Nephron progenitor cell (in vitro differentiated cells): Measurements from ENCODE around the gene GLIPR1L1.

Experiments used
- DNase-seq: peaks from one replicate; pipeline ENCODE4 v3.0.0; 2021
- H3K27ac Mint-ChIP-seq: 2 replicates; pipeline ENCODE4 v1.8.0; 2021; ENCODE audit warnings: mild to moderate bottlenecking, moderate library complexity, mixed read lengths
- H3K27me3 Mint-ChIP-seq: 2 replicates; pipeline ENCODE4 v1.8.0; 2021; ENCODE audit warnings: mild to moderate bottlenecking, low read depth, mixed read lengths; ENCODE audit not compliant: poor library complexity
- H3K36me3 Mint-ChIP-seq: 2 replicates; pipeline ENCODE4 v1.8.0; 2021; ENCODE audit warnings: low read depth, mixed read lengths
- H3K4me1 Mint-ChIP-seq: 2 replicates; pipeline ENCODE4 v1.8.0; 2021; ENCODE audit warnings: mixed read lengths
- H3K4me3 Mint-ChIP-seq: 2 replicates; pipeline ENCODE4 v1.8.0; 2021; ENCODE audit warnings: mild to moderate bottlenecking, moderate library complexity, mixed read lengths
- H3K9me3 Mint-ChIP-seq: 2 replicates; pipeline ENCODE4 v1.8.0; 2021; ENCODE audit warnings: mild to moderate bottlenecking, moderate library complexity, mixed read lengths
- TF ChIP-seq, protein P1 (sequence below): fragments of 200-600 bp; sonication (generic); IDR thresholded peaks from 2 replicates; pipeline ENCODE4 v1.5.0; 2021; ENCODE audit warnings: antibody characterized with exemption

The GLIPR1L1 gene

DNA sequence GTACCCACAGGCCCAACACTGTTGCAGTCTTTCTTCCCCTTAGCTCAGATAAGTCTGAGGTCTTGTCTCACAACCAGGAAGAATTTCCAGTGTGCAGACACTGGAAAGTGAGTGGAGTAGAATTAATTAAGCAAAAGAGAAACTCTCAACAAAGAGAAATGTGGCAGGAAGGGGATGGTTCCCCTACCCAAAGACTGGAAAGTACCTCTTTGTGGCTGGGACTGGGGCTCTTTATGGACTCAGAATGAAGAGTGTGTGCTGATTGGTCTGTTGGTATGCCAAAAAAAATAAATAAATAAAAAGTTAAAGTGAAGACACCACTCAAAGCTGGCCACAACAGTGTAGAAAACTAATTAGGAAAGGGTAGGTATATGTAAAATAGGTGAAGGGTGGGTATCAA, 26.4 kb downstream of the GLIPR1L1 start:
- DNase-seq = no peak
- H3K27ac Mint-ChIP-seq = no peak overlapping the region
- TF ChIP-seq, protein P1, sequence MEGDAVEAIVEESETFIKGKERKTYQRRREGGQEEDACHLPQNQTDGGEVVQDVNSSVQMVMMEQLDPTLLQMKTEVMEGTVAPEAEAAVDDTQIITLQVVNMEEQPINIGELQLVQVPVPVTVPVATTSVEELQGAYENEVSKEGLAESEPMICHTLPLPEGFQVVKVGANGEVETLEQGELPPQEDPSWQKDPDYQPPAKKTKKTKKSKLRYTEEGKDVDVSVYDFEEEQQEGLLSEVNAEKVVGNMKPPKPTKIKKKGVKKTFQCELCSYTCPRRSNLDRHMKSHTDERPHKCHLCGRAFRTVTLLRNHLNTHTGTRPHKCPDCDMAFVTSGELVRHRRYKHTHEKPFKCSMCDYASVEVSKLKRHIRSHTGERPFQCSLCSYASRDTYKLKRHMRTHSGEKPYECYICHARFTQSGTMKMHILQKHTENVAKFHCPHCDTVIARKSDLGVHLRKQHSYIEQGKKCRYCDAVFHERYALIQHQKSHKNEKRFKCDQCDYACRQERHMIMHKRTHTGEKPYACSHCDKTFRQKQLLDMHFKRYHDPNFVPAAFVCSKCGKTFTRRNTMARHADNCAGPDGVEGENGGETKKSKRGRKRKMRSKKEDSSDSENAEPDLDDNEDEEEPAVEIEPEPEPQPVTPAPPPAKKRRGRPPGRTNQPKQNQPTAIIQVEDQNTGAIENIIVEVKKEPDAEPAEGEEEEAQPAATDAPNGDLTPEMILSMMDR = no peak
- peaks cover 10% of the 10 kb centered on the region for H3K36me3 Mint-ChIP-seq
- no peaks in the 10 kb centered on the region for H3K4me1 Mint-ChIP-seq
- H3K27me3 Mint-ChIP-seq = peaks cover 3% of the 10 kb centered on the region
- H3K4me3 Mint-ChIP-seq = no peak overlapping the region
- peaks cover 6% of the 10 kb centered on the region for H3K9me3 Mint-ChIP-seq

DNA sequence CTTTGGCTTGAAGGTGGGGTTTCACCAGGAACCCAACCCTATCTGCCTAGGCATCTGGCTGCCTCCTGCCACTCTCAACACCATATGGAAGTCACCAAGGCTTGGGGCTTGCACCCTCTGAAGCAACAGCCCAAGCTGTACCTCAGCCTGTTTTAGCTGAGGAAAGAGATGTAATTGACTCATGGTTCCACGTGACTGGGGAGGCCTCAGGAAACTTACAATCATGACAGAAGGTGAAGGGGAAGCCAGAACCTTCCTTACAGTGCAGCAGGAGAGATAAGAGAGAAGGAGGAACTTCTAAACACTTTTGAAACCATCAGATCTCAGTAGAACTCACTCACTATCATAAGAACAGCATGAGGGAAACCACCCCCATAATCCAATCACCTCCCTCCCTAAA, 26.9 kb downstream of the GLIPR1L1 start:
- Mint-ChIP-seq H3K4me3 (no peak overlapping the region), H3K4me1 (no peaks in the 10 kb centered on the region), H3K9me3 (peaks cover 5% of the 10 kb centered on the region), H3K36me3 (peaks cover 10% of the 10 kb centered on the region), H3K27ac (no peak overlapping the region), H3K27me3 (peaks cover 3% of the 10 kb centered on the region)
- DNase-seq = no peak
- TF ChIP-seq, protein P1 = no peak

DNA sequence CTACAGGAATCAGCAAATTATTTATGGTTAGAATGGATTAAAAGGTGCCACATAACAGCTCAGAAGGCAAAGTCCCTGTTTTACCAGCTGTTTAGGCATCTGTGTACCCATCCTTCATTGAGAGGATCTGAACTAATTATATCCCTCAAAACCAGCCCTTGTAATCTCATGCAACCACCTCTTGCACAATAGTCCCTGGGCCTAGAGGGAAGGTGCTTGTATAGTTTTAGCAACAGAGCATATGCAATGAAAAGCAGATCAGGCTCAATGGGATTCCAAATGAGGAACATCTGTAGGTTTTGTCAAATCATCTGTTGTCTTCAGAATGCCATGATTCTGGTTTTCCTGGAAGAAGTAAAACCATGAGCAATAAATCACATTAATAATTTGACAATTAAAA, 30.4 kb downstream of the GLIPR1L1 start:
- no peak for DNase-seq
- H3K9me3 Mint-ChIP-seq = peaks cover 5% of the 10 kb centered on the region
- TF ChIP-seq, protein P1 = no peak

DNA sequence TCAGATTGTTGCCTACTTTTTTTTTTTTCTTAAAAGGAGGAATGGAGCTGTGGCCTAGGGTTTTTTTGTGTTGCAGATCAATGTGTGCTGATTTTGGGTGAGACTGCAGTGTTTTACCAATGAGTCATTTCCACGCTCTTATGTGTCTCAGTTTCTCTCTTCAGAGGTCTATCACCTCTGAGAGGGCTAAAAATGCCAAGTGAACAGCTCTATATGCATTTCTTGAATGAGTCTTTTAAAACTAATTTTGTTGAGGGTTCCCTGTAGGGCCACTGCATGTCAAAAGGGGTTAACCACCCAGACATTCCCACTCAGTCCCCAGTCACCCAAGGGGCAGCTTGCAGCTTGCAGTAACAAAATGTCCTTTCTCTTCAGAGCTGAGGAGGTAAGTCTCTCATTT, 32.2 kb downstream of the GLIPR1L1 start:
- H3K27me3 Mint-ChIP-seq = peaks cover 2% of the 10 kb centered on the region
- no peaks in the 10 kb centered on the region for H3K9me3 Mint-ChIP-seq
- no peaks in the 10 kb centered on the region for H3K4me1 Mint-ChIP-seq
- H3K4me3 Mint-ChIP-seq = no peak overlapping the region
- no peak for DNase-seq
- TF ChIP-seq, protein P1 = no peak
- H3K27ac Mint-ChIP-seq = no peak overlapping the region
- H3K36me3 Mint-ChIP-seq = peaks cover 2% of the 10 kb centered on the region

More for the DNA sequence above, 30.4 kb downstream of the GLIPR1L1 start:
- H3K4me1 Mint-ChIP-seq = no peaks in the 10 kb centered on the region
- peaks cover 3% of the 10 kb centered on the region for H3K27me3 Mint-ChIP-seq
- peaks cover 10% of the 10 kb centered on the region for H3K36me3 Mint-ChIP-seq
- no peak overlapping the region for H3K4me3 Mint-ChIP-seq
- H3K27ac Mint-ChIP-seq = no peak overlapping the region

- H3K4me1 Mint-ChIP-seq = no peaks in the 10 kb centered on the region
- no peak overlapping the region for H3K27ac Mint-ChIP-seq
- no peak for DNase-seq
- TF ChIP-seq, protein P1 = no peak
- H3K27me3 Mint-ChIP-seq = no peaks in the 10 kb centered on the region
- H3K9me3 Mint-ChIP-seq = peaks cover 3% of the 10 kb centered on the region
- no peaks in the 10 kb centered on the region for H3K36me3 Mint-ChIP-seq
- no peak overlapping the region for H3K4me3 Mint-ChIP-seq
These were observed 40.5 kb downstream of the GLIPR1L1 start for GRCh38 chr12:75374971-75375370.

DNA sequence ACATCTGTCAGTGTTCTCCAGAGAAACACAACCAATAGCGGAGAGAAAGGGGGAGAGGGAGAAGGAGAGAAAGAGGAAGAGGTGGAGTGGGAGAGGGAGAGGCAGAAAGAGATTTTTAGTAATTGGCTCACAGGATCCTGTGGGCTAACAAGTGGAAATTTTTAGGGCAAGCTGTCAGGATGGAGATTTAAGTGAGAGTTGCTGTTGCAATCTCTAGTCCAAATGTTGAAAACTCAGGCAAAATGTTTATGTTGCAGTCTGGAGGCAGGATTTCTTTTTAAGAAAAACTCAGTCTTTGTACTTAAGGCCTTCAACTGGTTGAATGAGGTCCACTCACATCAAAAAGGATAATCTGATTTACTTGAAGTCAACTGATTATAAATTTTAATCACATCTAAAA, 43.9 kb downstream of the GLIPR1L1 start:
- H3K27ac Mint-ChIP-seq = no peak overlapping the region
- H3K9me3 Mint-ChIP-seq = peaks cover 6% of the 10 kb centered on the region
- DNase-seq = no peak
- H3K36me3 Mint-ChIP-seq = peaks cover 4% of the 10 kb centered on the region
- no peaks in the 10 kb centered on the region for H3K27me3 Mint-ChIP-seq
- no peak overlapping the region for H3K4me3 Mint-ChIP-seq
- TF ChIP-seq, protein P1 = no peak
- H3K4me1 Mint-ChIP-seq = no peaks in the 10 kb centered on the region
